Measurements from ENCODE around the gene STPG3.

STPG3 gene

DNA sequence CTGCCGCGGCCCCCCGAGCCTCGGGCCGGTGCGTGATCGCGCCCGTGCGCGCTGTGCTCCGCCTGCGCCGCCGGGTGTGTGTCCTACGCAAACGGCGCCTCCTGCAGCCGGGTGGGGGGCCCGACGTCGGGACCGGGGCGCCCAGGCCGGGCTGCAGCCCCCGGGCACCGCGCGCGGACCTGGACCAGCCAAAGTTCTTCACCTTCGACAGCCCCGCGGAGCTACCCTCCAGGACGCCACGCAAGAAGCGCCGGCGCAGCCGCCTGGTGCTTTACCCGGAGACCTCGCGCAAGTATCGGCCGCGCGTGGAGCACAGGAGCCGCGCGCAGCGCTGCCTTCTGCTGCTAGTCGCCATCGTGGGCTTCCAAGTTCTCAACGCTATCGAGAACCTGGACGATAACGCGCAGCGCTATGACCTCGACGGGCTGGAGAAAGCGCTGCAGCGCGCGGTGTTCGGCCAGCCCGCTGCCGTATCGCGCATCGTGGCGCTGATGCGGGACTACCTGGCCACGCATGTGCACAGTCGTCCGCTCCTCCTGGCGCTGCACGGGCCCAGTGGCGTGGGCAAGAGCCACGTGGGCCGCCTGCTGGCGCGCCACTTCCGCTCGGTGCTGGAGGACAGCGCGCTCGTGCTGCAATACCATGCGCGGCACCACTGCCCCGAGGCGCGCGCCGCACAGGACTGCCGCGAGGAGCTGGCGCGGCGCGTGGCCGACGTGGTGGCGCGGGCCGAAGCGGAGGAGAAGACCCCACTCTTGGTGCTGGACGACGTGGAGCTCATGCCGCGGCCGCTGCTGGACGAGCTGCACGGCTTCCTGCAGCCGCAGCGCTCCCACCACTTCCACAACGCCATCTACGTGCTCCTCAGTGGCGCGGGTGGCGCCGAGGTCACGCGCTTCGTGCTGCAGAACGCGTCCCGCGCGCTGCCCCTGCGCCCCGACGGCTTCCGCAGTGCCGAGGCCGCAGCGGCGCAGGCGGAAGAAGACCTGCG, 27.9 kb downstream of the STPG3 start:
- DNase-seq (ENCODE audit: low read depth in 2 of 2): no peak

- DNase-seq (ENCODE audit: low read depth in 2 of 2): no peak
These were observed 28.8 kb downstream of the STPG3 start for GRCh38 chr9:137279741-137280473.

GRCh38 chr9:137280474-137281344, 29.6 kb downstream of the STPG3 start:
- no peak for DNase-seq (ENCODE audit: low read depth in 2 of 2)

DNA sequence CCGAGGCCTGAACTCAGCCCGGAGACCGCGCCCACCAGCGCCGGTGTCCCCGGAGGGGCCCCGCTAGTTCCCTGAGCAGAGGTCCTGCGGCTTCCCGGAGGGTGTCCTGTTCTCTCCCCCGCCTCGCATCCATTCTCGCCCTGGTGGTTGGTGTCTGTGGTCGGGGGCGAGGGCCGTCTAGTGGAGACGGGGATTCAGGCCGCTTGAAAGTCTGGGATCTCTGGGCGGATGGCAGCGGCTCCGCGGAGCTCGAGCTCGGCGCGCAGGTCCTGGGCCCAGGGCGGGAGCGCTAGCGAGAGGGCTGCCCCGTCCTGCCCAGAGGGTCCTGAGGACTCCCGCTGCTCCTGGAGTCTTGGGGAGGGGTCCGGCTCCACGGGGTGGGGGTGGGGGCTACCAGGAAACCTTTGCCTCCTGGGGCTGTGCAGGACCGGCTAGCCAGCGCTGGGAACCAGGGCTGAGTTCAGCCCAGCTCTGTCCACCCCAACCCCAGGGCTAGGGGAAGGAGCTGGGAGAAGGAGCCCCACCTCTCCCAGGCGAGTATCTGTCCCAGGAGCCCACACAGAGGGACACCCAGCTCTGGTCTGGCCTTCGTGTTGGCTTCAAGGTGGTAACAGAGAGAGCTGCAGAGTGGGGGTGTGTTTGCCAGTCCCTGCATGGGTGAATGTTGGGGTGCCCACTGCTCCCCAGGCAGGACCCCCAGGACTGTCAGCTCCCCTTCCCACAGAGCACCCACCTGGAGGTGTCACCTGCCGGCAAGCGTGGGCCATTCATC, 30.4 kb downstream of the STPG3 start:
- no peak for DNase-seq (ENCODE audit: low read depth in 2 of 2)

GRCh38 chr9:137286975-137287383, 35.9 kb downstream of the STPG3 start:
- no peak for DNase-seq (ENCODE audit: low read depth in 2 of 2)

GRCh38 chr9:137293094-137293481, 42.0 kb downstream of the STPG3 start:
- DNase-seq (ENCODE audit: low read depth in 2 of 2): no peak

DNA sequence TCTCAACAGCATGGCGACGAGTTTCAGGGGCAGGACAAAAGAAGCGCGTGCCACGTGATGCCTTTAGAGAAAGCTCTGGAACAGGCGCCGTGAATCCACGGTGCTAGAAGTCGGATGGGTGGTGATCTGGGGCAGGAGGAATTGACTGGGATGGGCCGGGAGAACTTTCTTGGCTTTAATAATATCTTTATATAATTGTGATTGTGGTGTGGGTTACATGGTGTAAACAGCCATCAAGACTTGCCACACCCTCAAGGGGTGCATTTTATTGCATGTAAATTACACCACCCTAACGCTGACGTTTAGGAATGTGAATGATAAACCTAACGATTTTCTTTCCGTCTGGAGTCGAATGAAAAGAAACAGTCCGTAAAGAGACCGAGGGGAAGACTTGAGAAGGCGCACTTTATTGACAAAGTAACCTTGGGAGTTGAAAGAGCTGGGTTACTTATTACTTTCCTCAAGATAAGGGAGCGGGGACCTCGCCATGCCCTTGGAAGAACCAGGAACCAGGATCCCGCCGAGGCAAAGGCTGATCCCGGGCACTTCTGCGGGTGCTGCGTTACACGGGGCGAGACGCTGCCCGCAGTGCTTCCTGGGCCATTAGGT, 42.5 kb downstream of the STPG3 start:
- DNase-seq (ENCODE audit: low read depth in 2 of 2): no peak

GRCh38 chr9:137294091-137294680, 43.1 kb downstream of the STPG3 start:
- DNase-seq (ENCODE audit: low read depth in 2 of 2): no peak

DNA sequence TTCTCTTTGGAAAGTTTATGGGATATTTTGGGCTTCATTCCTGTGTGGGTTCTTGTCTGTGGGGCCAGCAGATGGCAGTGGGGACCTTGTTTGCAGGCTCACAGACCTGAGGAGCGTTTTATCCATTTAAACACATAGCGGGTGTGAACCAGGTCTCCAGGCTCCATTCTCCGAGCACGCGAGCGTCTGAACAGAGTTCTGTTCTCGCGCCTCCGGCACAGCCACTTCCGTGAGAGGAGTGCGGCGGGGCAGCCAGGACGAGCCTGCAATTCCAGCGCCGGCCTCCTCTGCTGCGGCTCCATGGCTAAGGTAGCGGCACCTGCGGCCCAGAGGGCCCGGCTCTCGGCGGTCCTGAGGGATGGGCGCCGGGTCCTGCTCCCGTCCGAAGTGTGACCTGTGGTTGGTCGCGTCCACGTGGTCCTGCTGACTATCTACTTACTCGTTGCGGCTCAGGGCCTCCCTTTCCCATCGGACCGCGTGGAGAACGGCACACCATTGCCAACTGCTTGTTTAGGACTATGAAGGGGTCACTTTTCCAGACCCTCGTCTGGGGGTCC, 43.7 kb downstream of the STPG3 start:
- DNase-seq (ENCODE audit: low read depth in 2 of 2): no peak

- DNase-seq (ENCODE audit: low read depth in 2 of 2): peak in 1 of 2 donors; percentile 46
These were observed 44.2 kb downstream of the STPG3 start for GRCh38 chr9:137295238-137295811.

DNA sequence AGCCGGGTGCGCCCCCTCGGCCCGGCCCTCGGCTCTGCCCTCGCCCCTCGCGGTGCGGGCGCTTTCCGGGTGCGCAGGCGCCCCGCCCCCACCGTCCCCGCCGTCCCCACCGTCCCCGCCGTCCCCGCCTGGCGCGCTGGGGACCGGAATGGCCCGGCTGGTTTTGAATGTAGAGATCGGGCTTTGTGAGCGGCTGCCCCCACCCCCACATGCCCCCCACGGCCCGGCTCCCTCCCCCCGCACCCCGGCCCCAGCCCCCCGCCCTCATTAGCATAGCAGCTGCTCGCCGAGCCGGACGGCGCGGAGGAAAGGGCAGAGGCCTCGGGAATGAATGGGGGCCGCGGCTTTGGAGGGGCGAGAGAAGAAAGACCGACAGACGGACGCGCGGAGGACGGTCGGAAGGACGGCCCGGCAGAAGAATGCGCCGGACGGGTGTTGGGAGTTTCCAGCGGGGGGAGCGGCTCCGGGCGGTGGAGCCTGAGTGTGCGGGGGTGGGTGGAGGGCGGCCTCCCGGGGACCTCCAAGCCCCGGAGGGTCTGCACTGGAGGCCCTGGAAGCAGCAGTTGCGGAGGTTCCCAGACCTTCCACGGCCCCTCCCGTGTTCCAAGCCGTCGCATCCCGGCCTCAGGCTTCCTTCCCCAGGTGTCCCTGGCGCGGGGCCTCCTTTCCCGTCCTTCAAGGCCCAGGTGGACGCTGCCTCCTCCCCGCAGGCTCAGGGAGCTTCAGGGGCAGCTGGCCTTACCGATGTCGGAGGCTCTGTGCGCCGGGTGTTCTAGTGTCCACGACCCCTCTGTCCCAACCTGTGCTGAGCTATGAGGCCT, 45.0 kb downstream of the STPG3 start:
- no peak for DNase-seq (ENCODE audit: low read depth in 2 of 2)

GRCh38 chr9:137296670-137297664, 45.9 kb downstream of the STPG3 start:
- no peak for DNase-seq (ENCODE audit: low read depth in 2 of 2)

DNA sequence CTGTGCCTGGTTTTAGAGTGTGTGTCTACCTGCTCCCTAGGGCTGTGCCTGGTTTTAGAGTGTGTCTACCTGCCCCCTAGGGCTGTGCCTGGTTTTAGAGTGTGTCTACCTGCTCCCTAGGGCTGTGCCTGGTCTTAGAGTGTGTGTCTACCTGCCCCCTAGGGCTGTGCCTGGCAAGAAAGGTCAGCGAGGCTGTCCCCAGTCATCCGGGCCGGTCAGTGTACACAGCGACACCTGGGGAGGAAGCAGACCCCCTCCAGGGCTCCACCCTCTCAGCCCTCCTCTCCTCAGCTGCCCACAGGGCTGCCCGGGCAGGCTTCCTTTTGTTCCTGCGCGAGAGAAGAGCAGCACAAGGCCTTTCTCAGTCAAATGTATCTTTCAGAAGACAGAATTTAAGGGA, 46.9 kb downstream of the STPG3 start:
- DNase-seq (ENCODE audit: low read depth in 2 of 2): no peak

- no peak for DNase-seq (ENCODE audit: low read depth in 2 of 2)
These were observed 47.5 kb downstream of the STPG3 start for GRCh38 chr9:137298401-137299202.

DNA sequence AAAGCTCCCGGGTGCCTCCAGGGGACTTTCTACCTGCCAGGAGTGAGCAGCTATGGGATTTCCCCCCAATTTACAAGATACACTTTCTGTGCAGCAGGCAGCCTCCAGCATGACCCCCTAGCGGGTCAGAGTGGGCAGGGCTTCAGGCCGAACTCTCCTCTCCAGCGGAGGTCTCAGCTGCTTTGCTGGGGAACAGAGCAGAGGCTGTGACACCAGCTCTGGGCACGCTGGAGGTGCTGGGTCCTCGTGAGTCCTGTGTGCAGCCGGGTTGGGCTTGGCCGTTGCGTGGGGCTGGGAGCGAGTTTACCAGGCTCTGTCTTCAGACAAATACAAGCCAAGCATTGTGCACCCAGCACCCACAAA, 48.1 kb downstream of the STPG3 start:
- DNase-seq (ENCODE audit: low read depth in 2 of 2): no peak

- DNase-seq (ENCODE audit: low read depth in 2 of 2): no peak
These were observed 48.9 kb downstream of the STPG3 start for GRCh38 chr9:137299938-137300337.

Measured in stimulated activated CD8-positive, alpha-beta memory T cell treated with anti-CD3 and anti-CD28 coated beads, Interleukin-15, amount 100 ng/mL, for 48 hours (primary cell).